WERI-Rb-1 (cell line): Measurements from ENCODE around the gene EVI5.
"Not testable (repeated sequence)": the region's sequence is repeated elsewhere in the genome, so short reads cannot be mapped to it uniquely, and the experiment has no call there.

ENCODE experiments used
- DNase-seq: peaks from one replicate; pipeline ENCODE4 v3.0.0-alpha.2; 2020
- H3K27ac ChIP-seq: fragments of 250-450 bp; sonication (Bioruptor Pico); 2 replicates; pipeline ENCODE4 v1.5.1; 2020; ENCODE audit warnings: mild to moderate bottlenecking, moderate library complexity
- H3K27me3 ChIP-seq: fragments of 250-450 bp; sonication (Bioruptor Pico); 2 replicates; pipeline ENCODE4 v1.5.1; 2021; ENCODE audit warnings: mild to moderate bottlenecking, low read depth, moderate library complexity; ENCODE audit not compliant: insufficient read depth, severe bottlenecking
- H3K36me3 ChIP-seq: fragments of 250-450 bp; sonication (Bioruptor Pico); 2 replicates; pipeline ENCODE4 v1.5.1; 2020; ENCODE audit warnings: mild to moderate bottlenecking, moderate library complexity
- H3K4me3 ChIP-seq: 2 replicates; pipeline ENCODE4 v1.5.1; 2011; ENCODE audit warnings: low read depth, mild to moderate bottlenecking, control low read depth, low read length
- H3K9me3 ChIP-seq: fragments of 250-450 bp; sonication (Bioruptor Pico); 2 replicates; pipeline ENCODE4 v1.5.1; 2021; ENCODE audit warnings: mild to moderate bottlenecking, moderate library complexity; ENCODE audit not compliant: severe bottlenecking
- TF ChIP-seq, protein P1 (sequence below): IDR thresholded peaks from 2 replicates; pipeline ENCODE4 v1.5.1; 2011; ENCODE audit warnings: low read depth, mild to moderate bottlenecking, control low read depth, inconsistent platforms, low read length

The EVI5 gene

GRCh38 chr1:92754000-92754718 is 30.7 kb downstream of the EVI5 start:
- H3K9me3 ChIP-seq, result no peaks in the 10 kb centered on the region
- H3K27me3 ChIP-seq, result no peaks in the 10 kb centered on the region
- H3K27ac ChIP-seq, result no peak overlapping the region
- no peak overlapping the region for H3K4me3 ChIP-seq
- no peak for DNase-seq
- TF ChIP-seq, protein P1, sequence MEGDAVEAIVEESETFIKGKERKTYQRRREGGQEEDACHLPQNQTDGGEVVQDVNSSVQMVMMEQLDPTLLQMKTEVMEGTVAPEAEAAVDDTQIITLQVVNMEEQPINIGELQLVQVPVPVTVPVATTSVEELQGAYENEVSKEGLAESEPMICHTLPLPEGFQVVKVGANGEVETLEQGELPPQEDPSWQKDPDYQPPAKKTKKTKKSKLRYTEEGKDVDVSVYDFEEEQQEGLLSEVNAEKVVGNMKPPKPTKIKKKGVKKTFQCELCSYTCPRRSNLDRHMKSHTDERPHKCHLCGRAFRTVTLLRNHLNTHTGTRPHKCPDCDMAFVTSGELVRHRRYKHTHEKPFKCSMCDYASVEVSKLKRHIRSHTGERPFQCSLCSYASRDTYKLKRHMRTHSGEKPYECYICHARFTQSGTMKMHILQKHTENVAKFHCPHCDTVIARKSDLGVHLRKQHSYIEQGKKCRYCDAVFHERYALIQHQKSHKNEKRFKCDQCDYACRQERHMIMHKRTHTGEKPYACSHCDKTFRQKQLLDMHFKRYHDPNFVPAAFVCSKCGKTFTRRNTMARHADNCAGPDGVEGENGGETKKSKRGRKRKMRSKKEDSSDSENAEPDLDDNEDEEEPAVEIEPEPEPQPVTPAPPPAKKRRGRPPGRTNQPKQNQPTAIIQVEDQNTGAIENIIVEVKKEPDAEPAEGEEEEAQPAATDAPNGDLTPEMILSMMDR, result no peak
- no peaks in the 10 kb centered on the region for H3K36me3 ChIP-seq

GRCh38 chr1:92752719-92753118 is 32.2 kb downstream of the EVI5 start:
- no peak for DNase-seq
- no peak overlapping the region for H3K27ac ChIP-seq

DNA sequence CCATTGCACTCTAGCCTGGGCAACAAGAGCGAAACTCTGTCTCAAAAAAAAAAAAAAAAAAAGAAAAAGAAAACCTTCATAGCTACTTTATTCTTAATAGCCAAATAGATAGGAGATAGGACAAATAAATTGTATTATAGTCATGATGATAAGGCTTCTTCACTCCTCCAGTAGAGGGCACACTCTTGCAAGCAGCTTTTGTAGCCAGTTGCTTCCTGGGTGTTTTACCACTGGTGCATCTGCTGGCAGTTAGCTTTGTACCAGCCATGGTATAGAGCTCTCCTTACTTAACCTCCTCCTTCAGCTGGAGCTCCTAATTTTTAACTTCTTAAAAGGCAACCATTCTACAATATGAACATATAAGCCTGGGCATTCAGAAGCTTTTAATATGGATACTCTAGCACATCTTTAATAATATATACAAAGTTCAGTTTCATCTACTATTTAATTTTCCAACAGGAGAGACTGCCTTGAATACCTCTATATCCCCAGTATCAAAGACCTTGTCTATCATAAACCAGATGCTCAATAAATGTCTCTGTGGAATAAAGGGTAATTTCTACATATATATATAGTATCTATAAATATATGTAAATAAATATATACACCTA is 35.8 kb downstream of the EVI5 start:
- TF ChIP-seq, protein P1, result peak; percentile 76
- H3K4me3 ChIP-seq, result no peak overlapping the region
- no peak overlapping the region for H3K27ac ChIP-seq
- no peaks in the 10 kb centered on the region for H3K27me3 ChIP-seq
- no peaks in the 10 kb centered on the region; the same call in 1 of the 2 replicates for H3K36me3 ChIP-seq
- H3K9me3 ChIP-seq, result no peaks in the 10 kb centered on the region
- peak; percentile 35 for DNase-seq

More at GRCh38 chr1:92752719-92753118, 32.2 kb downstream of the EVI5 start:
- no peaks in the 10 kb centered on the region for H3K9me3 ChIP-seq
- no peaks in the 10 kb centered on the region for H3K36me3 ChIP-seq
- H3K4me3 ChIP-seq, result no peak overlapping the region
- no peaks in the 10 kb centered on the region for H3K27me3 ChIP-seq
- TF ChIP-seq, protein P1, result no peak

DNA sequence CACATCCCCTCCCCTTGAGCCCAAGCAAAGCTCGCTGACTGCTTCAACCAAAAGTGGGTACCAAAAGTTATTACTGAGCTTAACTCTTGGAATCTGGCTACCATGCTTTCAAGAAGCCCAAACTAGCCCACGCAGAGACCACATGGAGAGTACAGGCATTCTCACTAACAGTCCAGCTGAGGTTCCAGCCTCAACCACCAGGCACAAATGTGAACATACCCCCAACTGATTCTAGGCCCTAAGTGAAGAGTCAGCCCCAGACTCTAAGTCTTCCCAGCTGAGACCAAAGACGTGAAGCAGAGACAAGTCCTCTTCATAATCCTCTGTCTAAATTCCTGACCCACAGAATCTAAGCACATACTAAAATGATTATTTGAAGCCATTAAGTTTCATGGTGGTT is 36.8 kb downstream of the EVI5 start:
- H3K36me3 ChIP-seq, result no peaks in the 10 kb centered on the region; the same call in 1 of the 2 replicates
- DNase-seq, result no peak
- TF ChIP-seq, protein P1, result no peak
- H3K27me3 ChIP-seq, result no peaks in the 10 kb centered on the region
- no peak overlapping the region for H3K27ac ChIP-seq
- no peaks in the 10 kb centered on the region for H3K9me3 ChIP-seq
- H3K4me3 ChIP-seq, result no peak overlapping the region

DNA sequence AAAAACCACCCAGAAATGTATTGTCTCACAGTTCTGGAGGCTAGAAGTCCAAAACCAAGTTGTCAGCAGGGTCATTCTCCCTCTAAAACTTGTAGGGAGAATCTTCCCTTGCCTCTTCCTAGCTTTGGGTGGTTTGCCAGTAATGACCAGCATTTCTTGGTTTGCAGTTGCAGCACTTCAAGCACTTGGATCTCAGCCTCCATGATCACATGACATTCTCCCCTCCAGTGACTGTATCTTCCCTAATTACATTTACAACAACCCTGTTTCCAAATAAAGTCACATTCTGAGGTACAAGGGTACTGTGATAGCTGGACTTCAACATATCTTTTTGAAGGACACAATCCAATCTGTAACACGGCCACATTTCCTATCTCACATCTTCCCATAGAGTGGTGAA is 37.2 kb downstream of the EVI5 start:
- TF ChIP-seq, protein P1, result no peak
- no peak for DNase-seq
- H3K4me3 ChIP-seq, result no peak overlapping the region

DNA sequence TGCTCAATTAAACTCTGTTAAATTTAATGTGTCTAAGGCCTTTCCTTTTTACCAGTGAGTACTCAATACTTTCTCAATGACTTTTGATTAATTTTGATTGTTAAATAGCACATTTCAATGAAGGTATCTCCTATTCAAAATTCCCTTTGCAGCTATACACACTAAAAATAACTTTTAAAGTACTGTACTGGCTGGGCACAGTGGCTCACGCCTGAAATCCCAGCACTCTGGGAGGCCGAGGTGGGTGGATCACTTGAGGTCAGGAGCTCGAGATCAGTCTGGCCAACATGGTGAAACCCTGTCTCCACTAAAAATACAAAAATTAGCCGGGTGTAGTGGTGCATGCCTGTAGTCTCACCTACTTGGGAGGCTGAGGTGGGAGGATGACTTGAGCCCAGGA is 38.7 kb downstream of the EVI5 start:
- not testable (repeated sequence) for H3K9me3 ChIP-seq

More for the DNA sequence above, 37.2 kb downstream of the EVI5 start:
- Histone ChIP-seq H3K36me3 (no peaks in the 10 kb centered on the region; the same call in 1 of the 2 replicates), H3K27me3 (no peaks in the 10 kb centered on the region), H3K9me3 (no peaks in the 10 kb centered on the region), H3K27ac (no peak overlapping the region)

More for the DNA sequence above, 38.7 kb downstream of the EVI5 start:
- not testable (repeated sequence) for H3K36me3 ChIP-seq, DNase-seq, H3K4me3 ChIP-seq, H3K27me3 ChIP-seq, H3K27ac ChIP-seq
